Femur (tissue), 1 donor: ENCODE results near the gene CDH4.
"Not testable (repeated sequence)": the region's sequence is repeated elsewhere in the genome, so short reads cannot be mapped to it uniquely, and the experiment has no call there.

Experiments used
- DNase-seq: peaks from one replicate; pipeline ENCODE4 v3.0.0-alpha.2; 2017

Gene CDH4

DNA sequence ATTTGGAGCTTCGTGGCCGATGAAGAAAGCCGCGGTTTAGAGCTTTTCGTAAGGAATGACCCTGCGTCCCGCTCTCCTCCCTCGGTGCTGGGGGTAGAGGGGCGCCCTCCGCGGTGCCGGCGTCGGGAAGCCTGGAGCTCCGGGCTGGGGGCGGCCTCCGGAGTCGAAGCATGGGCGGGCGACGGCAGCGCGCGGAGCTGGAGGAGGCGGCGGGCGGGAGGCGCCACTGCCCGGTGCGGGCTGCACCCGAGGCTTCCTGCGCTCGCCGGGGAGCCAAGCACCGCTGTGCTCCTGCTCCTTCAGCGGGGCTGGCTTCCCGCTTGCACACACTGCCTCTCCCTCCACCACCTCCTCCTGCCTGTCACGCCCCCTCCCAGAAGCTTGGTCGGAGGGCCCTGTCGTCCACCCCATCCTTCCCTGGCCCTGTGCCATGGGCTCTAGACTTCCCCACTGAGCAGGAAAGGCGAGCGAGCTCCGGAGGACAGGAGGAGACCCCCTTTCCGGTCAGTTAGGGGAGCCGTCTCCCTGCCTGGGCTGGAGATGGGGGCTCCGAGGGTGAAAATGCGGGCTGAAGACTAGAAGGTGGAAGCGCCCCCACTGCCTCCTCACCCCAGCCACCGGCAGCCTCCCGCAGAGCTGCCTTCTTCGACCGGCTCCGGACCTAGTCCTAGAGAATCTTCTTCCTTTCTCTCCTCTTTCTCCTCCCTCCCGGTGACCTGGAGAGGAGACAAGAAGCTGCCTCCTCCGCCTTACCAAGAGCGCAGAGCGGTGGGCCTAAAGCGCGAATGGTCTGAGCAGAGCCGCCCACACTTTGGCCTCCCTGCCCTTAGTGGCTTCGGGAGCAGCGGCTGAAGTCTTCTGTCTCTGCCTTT lies 1.8 kb downstream of the CDH4 start:
- DNase-seq = peak; percentile 36

DNA sequence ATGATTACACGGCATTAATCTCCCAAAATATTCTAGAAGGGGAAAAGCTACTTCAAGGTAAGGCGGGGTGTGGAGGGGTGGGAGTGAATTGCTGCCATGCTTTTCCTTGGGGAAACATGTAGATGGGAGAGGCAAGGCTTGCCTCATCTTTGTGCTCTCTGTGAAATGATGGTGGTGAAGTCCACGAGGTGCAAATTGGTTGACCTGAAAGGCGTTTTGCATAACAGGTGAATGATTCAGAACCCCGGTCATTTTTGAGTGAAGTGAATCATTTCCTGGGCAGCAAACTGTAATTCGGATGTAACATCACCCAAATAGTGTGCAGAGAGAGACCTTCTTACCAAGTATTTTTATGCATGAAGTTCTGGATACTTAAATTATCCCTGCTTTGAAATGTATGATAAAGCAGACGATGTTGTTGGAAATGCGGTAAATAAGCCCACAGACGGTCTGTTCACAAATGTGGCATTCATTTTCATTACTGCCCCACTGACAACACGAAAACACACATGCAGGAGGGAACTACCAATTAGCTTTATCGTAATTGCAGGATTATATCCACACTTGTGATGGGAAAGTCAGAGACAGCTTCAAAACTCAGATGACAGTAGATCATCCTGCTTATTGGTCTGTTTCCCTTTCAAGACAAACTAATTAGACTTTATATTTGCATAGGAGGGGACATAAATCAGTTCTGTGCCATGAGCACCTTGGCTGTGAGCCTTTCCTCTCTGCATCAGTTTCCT lies 3.0 kb downstream of the CDH4 start:
- DNase-seq = no peak

DNA sequence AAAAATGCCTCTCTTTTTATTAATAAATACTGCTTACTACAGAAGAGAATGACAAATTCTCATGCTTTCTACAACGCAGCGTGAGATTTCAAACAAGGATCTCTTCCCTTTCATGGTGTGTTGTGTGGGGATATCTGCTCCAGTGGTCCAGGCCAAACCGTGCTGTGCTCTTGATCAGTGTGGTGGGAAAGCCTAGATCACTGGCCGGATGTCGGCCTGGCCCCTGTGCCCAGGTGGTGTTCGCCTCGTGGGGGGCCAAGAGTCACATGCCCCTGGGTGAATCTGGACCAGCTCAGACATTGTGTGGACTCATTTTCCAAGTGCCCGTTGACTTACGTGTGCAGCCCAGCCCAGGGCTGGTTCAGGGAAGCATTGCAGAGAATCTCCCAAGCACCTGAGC lies 4.3 kb downstream of the CDH4 start:
- DNase-seq = no peak

DNA sequence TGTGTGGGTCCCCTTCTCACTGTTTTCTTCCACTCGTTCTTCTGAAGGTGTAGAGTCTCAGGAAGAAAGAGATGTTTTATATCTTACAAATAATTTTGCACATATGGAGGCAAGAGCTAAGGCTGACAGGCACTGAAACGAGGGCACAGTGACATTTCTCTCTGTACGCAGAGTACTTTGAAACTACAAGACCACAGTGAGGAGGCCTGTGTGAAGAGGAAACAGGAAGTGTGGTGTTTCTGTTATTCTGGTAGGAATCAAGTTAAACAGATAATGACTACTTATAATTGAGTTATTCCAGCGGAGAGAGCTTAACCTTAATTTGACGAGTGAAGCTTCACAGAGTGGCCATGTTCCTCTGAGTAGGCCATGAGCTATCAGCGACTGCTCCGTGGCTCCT lies 4.8 kb downstream of the CDH4 start:
- DNase-seq = no peak

DNA sequence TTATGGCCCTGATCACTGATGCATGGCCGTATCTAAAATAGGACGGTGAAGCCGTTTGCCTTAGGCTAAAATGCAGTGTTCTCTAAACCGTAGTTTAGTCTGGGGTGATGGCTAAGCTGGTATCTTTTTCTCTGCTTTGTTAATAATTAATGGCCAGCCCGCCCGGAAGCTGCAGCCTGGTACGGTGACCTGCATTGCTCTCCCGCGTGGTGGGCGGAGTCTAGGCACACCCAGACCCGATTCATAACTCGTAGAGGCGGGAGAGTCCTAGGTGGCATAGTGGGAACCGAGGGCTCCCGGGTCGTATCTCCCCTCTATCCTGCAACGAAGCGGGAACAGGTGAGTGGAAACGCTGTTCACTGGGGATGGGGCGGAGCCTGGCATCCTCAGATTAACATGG lies 5.5 kb downstream of the CDH4 start:
- DNase-seq = no peak

DNA sequence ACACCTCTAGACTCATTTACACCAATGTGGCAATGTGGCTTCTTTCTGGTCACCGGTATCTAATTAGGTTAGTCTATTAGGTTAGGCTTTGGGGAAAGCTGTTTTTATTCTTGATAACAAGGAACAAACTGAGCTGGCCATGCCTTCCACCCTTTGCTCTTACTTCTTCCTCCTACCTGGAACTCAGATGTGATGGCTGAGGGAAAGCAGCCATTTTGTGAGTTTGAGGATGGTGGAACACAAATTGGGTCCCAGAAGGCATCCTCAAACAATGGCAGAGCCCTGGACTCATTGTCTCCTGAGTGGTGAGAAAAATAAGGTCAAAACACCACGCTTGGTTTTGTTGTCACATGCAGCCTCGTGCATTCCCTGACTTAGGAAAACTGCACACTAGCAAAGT lies 7.7 kb downstream of the CDH4 start:
- DNase-seq = no peak

DNA sequence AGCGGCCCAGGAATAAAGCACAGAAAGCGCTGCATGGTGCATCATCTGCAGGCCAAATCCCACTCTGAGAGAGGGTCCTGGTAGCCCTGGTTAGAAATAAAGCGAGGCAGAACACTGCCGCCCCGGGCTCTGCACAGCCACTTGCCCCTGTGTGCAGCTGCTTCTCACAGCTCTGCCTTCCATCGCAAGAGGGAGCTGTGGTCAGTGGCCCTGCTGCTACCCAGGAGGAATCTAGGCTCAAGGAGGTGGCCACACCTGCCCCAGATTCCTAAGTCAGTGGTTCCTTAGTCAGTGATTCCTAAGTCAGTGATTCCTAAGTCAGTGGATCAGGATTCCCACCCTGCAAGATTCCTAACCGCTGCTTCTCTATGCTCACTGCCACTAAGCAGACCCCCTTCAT lies 8.8 kb downstream of the CDH4 start:
- DNase-seq = no peak

DNA sequence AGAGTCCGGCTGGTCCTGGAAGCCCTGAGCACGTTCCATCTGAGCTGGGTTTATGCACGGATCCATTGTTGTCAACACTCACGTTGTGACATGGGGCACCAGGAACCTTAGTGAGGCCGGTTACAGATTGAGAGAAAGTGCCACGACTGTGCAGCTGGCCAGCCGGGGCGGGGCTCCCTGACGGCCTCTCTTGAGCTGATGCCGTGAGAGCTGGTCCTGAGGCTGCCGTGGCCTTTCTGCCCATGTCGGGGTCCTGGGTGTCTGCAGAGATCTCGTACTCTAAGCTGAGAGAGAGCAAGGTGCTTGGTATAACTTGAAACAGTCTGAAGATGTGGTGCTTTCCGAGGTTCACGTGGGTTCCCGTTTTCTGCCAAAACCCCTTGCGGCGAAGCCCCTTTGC lies 10.0 kb downstream of the CDH4 start:
- no peak for DNase-seq

DNA sequence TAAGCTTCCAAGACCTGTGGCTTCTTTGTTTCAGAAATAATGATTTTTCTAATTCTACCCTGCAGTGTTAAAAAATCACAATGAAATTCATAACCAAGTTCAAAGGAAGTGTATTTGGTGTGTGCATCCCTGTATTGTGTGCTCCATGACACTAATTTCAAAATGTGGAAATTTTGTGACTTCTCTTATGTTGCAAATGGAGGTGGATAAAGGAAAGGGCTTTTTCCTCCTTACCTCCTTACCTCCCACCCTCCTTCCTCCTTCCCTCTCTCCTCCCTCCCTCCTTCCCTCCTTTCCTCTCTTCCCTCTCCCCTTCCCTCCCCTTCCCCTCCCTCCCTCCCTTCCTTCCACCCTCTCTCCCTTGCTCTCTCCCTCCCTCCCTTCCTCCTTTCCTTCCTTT lies 10.5 kb downstream of the CDH4 start:
- DNase-seq = no peak

DNA sequence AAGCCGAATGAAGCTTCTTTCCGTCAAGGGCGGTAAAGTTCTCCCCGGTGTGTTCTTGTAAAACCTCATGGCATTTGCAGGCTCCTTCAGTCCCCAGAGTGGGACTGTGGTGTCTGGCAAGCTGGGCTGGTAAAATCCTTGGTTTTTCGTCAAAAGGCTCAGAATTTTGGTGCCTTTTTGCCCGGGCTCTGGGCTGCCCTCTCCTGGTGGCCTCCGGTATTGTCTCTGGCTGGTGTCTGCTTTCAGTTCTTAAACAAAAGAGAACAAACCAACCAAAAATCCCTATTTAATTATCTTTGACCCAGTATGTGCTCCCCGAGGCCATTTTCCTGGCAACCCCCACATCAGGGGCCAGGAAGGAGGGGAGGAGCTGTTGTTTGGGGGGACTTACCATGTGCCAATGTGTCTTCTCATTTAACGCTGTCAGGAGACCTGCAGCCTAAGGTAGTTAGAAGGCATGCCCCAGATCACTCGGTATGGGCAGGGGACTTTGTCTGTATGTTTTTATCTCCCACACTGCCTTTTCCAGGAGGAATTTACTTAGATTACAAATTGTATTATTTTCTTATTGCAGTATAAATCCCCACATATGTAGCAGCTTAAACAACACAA lies 11.1 kb downstream of the CDH4 start:
- no peak for DNase-seq

DNA sequence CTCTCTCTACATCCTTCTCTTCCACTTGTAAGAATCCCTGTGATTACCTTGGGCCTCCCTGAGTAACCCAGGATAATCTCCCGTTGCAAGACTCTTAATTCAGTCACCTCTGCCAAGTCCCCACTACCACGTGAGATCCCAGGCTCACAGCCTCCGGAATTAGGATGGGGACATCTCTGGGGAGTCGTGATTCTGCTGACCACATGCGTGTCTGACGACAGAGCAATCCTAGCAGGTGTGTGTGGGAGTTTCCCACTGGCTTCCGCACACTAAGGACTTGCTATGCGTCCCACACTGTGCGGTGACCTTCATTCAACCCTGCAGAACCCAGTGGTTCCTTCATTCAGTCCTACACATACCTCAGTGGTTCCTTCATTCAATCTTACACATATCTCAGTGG lies 11.9 kb downstream of the CDH4 start:
- no peak for DNase-seq

DNA sequence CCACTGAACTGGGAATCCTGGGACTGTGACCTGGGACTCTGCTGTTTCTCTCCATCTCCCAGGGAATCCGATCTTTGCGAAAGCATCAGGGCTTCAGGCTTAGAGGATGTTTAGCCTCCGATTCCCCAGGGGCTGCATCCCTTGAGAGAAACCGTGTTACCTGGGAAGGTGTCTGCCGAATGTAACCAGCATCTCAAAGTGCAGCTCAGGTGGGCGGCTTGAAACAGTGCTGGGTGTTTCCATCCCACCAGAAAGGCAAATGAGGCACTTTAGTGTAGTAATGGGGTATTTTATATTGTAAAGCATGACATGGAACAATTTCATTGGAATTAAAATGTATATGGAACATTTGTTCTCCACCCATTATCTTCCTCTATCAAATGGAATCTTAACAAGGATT lies 15.2 kb downstream of the CDH4 start:
- DNase-seq = no peak

DNA sequence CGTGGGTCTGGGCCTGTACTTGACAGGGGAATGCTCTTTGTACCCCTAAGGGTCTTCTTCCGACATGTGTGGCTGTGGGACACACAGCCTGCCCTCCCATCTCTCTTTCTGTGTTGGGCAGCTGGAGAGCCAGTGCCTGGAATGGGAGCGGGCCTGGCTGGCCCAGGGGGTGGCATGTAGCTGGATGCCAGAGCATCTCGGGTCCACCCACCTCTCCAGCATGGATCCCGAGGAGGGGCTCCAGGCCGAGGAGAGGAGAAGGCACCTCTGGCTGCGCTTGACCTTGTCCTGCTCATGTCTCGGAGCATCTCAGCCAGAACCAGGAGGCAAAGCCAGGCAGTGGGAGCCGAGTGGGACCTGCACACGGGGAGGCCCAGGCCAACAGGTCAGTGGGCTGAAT lies 16.0 kb downstream of the CDH4 start:
- no peak for DNase-seq

DNA sequence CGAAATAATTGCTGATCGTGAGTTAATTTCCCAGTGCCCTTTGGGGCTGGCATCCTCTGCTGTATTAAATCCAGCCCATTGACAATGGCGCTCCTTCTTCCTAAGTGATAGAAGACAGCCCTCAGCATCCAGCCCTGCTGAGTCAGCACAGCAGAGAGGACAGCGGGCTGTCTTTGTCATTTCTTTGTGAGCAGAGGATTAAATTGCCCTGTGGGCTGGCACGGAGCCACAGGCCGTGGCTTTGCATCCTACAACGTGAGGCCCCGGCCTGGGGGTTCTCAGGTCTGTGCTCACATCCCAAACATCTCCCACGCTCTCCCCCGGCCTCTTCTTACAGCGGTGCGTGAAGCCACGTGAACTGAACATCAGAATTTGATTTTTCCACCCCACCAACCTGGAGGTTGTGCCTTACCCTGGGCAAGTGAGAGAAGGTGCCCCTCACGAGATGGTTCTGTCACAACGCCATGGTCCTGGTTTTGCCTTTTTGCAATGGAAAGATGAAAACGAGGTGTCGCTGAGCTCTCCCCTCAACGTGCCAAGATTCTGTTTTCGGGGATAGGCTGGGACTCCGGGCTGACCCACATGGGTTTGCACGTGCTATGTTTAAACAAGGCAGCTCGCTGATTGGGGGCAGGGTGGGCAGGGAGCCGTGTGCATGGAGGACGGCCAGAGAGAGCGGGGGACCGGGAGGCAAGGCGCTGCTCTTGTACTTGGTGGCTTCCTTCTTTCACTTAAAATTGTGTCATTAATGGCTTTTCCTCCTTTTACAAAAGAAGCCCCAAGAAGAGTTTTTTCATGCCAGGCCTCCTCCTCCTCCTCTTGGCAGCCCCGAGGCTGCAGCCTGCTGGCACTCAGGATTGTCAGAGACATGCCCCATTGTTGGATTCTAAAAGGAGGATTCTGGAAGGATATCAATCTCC lies 19.5 kb downstream of the CDH4 start:
- no peak for DNase-seq

DNA sequence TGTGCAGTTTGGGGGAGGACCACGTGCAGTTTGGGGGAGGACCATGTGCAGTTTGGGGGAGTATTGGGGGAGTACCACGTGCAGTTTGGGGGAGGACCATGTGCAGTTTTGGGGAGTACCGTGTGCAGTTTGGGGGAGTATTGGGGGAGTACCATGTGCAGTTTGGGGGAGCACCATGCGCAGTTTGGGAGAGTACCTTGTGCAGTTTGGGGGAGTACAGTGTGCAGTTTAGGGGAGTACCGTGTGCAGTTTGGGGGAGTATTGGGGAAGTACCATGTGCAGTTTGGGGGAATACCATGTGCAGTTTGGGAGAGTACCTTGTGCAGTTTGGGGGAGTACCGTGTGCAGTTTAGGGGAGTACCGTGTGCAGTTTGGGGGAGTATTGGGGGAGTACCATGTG lies 21.0 kb downstream of the CDH4 start:
- not testable (repeated sequence) for DNase-seq

DNA sequence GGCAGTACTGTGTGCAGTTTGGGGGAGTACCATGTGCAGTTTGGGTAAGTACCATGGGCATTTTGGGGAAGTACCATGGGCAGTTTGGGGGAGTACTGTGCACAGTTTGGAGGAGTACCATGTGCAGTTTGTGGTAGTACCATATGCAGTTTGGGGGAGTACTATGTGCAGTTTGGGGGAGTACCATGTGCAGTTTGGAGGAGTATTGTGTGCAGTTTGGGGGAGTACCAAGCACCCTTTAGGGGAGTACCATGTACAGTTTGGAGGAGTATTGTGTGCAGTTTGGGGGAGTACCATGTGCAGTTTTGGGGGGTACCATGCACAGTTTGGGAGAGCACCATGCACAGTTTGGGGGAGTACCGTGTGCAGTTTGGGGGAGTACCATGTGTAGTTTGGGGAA lies 21.6 kb downstream of the CDH4 start:
- not testable (repeated sequence) for DNase-seq

DNA sequence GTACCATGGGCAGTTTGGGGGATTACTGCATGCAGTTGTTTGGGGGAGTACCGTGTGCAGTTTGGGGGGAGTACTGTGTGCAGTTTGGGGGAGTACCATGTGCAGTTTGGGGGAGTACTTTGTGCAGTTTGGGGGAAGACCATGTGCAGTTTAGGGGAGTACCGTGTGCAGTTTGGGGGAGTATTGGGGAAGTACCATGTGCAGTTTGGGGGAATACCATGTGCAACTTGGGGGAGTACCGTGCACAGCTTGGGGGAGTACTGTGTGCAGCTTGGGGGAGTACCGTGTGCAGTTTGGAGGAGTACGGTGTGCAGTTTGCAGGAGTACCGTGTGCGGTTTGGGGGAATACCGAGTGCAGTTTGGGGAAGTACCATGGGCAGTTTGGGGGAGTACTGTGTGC lies 22.3 kb downstream of the CDH4 start:
- DNase-seq = no peak

DNA sequence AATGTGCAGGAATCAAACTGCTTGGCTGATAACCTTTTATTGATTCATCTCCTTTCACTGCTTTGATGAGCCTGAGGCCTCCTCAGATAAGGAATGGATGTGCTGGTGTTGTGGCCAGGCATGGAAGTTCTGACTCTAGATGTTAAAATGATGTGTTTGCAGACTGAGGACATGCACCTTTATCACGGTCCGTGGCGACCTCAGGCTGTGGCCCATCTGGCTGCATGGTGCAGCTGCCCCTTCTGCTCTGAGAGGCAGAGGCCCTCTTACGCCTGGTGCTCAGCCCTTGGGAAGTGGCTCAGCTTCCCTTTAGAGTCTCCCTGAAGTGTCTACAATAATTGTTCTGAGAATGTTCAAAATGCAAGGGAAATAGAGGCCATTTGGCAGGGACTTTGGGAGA lies 26.2 kb downstream of the CDH4 start:
- no peak for DNase-seq

DNA sequence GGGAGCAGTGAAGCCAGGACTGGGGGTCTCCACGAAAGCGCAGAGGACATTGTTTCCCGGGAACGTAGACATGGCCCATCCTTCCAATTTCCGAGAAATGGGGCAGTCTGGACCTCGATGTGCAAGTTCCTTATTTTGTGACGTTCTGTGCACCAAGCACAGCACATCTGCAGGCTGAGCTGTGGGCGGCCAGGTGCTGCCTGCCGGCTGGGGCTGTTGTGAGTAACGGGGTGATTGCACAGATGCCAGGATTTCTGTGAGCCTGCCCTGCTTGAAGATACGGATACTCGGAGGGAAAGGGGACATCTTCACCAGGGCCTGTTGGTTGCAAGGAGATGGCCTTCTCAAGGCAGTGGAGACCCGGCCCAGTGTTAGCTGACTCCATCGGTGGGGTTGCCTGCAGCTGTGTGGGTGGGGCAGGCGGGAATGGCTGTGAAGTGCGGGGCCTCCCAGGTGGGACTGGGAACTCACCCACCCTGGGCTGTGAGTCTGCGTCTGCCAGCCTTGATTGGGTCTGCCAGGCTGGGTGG lies 27.6 kb downstream of the CDH4 start:
- no peak for DNase-seq

DNA sequence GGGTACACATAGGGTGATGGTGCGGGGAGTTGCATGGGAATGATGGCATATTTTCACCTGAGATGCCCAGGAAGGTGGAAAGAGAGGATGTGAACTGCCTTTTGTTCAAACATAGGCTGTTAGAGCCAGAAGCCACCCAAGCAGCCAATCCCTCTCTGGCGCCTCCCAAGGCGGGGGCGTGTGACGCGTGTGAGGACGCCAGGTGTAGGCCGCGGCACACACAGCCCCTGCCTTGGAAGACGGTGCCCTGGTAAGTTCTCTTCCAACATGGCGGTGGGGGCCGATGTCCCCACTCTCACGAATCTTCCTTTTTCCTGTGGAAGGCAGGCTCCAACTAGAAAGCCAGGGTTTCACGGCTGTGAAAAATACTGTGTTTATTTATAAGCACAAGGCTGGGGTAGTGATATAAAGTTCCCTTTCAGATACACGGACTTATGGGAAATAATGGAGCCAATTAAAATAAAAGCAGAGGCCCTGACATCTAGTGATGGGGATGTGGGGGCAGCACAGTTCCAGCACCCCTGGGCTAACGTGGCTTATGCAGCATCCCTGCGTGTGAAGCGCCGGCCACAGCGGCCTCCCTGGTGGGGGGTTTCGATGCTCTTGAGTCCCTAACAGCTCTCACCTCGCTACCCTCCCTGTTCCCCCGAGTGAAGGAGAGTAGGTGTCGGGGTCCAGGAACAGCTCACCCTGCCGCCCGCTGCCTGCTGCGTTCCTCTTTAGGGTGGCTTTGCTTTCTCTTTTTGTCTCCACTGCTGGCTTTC lies 28.3 kb downstream of the CDH4 start:
- DNase-seq = no peak

DNA sequence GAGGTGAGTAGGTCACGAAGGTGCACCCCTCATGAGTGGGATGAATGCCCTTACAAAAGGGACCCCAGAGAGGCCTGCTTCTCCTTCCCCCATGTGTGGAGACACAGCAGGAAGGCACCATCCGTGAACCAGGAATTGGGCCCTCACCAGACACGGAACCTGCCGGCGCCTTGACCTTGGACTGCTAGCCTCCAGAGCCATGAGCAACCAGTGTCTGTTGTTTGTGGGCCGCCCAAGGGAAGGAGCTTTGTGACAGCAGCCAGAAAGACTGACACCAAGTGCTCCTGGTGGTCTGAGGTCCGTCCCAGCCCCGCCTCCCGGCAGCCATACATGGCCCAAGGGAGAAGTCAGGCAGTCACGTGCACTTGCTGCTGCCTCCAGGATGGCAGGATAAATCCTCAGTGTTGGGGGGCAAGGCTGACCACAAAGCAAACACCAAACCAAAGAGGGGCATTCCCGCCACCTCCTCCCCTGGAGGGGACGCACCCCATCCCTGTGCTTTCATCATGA lies 29.3 kb downstream of the CDH4 start:
- no peak for DNase-seq

DNA sequence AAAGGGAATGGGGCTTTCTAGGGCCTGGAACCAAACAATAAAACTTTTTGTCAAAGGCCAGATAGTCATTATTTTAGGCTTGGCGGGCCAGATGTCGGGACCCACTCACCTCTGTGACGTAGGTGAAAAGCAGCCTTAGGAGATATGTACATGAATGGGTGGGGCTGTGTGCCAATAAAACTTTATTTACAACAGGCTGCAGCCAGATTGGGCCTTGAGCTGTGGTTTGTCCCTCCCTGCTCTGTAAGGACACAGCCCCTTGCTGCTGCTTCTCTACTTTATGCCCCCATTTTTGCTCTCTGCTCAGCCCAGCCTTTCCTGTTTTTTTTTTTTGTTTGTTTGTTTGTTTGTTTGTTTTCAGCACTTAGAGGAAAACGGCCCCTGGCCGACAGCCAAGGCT lies 32.7 kb downstream of the CDH4 start:
- DNase-seq = no peak
